ENCODE data around the gene ANKRD24.
A peak's percentile ranks its signal among the peaks of the same experiment; 100 is the strongest.
"Not testable (repeated sequence)": the region's sequence is repeated elsewhere in the genome, so short reads cannot be mapped to it uniquely, and the experiment has no call there.

Gene ANKRD24

DNA sequence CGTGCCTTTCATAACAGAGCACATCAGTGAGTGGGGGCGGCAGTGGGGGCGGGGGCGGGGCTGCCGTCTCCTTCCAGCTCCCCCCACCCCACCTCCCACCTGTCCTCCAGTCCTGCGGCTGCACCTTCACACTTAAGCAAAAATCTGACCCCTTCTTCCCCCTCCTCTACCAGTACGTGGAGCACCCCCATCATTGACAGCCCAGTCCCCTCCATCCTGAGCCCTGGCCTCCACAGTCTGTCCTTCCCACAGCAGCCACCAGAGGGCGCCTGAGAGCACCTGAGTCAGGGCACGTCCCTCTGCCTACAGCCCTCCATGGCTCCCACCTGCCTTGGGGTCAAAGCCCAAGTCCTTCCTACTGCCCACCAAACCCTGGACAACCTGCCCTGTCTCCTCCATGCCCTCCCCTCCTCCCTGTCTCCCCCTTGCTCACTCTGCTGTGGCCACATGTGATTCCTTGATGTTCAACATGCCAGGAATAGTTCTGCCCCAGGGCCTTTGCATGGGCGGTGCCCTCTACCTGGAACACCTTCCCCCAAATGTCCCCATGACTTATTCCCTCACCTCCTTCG, 50.9 kb downstream of the ANKRD24 start:
- DNase-seq = no peak

GRCh38 chr19:4234142-4234861, 51.8 kb downstream of the ANKRD24 start:
- DNase-seq = no peak

DNA sequence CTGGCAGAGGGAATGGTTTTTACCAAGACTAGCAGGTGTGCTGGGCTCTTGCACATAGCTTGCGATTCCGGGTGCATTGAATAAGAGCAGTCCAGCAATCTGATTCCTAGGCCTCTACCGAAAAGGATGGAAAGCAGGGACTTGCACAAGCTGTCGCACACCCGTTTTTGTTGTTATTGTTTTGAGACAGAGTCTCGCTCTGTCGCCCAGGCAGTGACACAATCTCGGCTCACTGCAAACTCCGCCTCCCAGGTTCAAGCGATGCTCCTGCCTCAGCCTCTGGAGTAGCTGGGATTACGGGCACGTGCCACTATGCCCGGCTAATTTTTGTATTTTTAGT, 52.3 kb downstream of the ANKRD24 start:
- DNase-seq = no peak

GRCh38 chr19:4237510-4237909, 55.0 kb downstream of the ANKRD24 start:
- not testable (repeated sequence) for DNase-seq

GRCh38 chr19:4238831-4239230, 56.3 kb downstream of the ANKRD24 start:
- DNase-seq = no peak

DNA sequence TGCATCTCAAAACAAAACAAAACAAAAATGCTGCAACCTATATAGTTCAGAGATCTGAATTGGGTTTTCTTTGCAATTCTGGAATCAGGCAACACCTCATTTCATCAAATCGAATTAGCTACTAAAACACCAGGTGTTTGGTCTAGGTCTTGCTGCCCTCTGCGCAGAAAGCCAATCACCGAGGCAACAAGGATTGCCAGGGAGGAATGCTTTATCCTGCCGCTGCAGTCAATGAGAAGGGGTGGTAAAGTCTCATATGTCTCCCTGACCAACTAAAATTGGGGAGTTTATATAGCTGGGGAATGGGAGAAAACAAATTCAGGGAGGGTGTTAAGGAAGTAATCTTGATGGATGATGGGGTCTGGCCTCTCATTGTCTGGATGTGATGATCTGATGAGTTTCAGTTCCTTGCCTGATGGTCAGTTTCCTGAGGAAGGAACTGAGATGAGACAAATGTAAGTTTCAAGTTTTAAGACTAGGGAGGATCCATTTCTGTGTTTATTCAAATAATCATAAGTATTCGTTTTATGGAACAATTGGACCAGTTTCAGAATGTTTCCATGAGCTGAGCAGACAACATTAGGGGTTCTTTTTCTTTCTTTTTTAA, 59.4 kb downstream of the ANKRD24 start:
- DNase-seq = no peak

DNA sequence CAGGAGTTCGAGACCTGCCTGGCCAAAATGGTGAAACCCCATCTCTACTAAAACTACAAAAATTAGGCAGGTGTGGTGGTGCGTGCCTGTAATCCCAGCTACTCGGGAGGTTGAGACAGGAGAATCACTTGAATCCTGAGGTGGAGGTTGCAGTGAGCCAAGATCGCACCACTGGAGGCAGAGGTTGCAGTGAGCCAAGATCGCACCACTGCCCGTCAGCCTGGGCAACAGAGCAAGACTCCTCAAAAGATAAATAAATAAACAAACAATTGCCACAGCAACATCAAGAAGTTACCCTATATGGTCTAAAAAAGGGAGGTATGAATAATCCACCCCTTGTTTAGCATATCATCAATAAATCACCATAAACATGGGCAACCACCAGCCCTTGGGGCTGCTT, 63.4 kb downstream of the ANKRD24 start:
- not testable (repeated sequence) for DNase-seq

GRCh38 chr19:4246767-4247593, 64.5 kb downstream of the ANKRD24 start, which contains the start of gene YJU2:
TSS of gene YJU2 (plus strand) at chr19:4247080. CDS start at chr19:4247147, 67 bp downstream.
- DNase-seq = peak; percentile 100

DNA sequence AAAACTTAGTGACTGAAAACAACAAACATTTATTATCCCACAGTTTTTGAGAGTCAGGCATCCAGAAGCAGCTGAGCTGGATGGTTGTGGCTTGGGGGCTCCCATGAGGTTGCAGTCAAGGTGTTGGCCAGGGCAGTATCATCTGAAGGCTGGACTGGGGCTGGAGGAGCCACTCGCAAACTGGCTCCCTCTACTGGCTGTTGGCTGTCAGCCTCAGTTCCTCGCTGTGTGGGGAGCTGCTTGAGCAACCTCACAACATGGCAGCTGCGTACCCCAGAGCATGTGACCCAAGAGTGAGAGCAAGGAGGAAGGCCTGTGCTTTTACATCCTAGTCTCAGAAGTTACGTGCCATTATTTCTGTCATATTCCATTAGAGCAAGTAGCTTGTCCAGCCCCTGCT, 74.1 kb downstream of the ANKRD24 start:
- DNase-seq = no peak

DNA sequence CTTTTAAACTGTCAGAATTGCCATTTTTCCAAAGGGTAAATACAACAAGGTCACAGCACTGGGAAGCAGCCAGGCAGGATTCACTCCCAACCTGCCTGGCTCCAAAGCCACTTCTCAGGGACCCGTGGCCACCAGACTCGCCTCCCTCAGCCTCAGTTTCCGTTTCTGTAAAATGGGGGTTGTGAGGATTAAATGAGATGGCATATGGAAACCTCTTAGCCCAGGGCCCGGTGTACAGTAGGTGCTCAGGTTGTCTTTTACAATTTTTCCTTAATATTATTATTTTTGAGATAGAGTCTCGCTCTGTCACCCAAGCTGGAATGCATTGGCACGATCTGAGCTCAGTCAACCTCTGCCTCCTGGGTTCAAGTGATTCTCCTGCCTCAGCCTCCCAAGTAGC, 74.5 kb downstream of the ANKRD24 start:
- DNase-seq = no peak

DNA sequence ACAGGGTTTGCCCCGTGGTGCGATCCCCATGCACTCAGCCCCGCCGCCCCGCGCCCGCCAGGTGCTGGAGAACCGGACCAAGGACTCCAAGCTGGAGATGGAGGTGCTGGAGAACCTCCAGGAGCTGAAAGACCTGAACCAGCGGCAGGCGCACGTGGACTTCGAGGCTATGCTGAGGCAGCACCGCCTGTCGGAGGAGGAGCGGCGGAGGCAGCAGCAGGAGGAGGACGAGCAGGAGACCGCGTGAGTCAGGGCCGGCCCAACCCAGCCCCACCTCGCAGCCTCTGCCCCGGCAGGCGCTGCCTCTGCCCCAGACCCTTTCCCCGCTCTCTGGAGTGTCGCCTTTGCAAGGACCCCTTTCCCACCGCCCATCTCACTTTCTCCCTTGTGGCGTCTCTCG, 75.7 kb downstream of the ANKRD24 start:
- no peak for DNase-seq

DNA sequence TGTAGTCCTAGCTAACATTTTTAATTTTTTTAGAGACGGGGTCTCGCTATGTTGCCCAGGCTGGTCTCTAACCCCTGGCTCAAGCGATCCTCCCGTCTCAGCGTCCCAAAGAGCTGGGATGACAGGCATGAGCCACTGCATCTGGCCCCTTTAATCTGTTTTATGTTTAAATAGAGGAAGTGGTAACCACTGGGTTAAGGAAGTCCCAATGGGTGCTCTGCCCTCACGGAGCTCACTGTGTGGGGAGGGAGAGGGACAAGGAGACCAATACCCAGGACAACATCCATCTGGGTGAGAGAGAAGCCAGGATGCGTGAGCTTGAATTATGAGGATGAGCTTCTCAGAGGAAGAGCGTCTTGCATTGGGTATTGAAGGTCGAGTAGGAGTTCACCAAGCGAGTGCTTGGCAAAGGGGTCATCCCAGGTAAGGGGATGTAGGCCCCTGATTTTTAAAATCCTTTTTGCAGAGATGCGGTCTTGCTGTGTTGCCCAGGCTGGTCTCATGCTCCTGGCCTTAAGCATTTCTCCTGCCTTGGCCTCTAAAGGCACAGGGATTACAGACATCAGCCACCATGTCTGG, 78.2 kb downstream of the ANKRD24 start:
- DNase-seq = no peak

- DNase-seq = no peak
These were observed 82.3 kb downstream of the ANKRD24 start for GRCh38 chr19:4264812-4265211.

DNA sequence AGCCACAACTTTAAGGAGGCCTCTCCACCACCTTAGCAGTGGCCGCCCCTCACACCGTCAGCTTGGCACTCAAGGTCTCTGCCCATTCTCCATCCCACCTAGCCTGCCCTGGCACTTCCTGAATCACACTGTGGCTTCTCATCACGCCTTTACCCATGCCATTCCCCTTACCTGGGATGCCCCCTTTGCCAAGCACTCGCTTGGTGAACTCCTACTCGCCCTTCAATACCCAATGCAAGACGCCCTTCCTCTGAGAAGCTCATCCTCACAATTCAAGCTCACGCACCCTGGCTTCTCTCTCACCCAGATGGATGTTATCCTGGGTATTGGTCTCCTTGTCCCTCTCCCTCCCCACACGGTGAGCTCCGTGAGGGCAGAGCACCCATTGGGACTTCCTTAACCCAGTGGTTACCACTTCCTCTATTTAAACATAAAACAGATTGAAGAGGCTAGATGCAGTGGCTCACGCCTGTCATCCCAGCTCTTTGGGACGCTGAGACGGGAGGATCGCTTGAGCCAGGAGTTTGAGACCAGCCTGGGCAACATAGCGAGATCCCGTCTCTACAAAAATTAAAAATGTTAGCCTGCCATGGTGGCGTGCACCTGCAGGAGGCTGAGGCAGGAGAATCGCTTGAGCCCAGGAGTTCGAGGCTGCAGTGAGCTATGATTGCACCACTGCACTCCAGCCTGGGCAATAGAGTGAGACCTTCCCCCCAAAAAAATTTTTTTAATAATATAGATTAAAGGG, 83.9 kb downstream of the ANKRD24 start:
- no peak for DNase-seq

GRCh38 chr19:4267101-4267900, 84.8 kb downstream of the ANKRD24 start:
- DNase-seq = peak; percentile 16

- no peak for DNase-seq
These were observed 85.7 kb downstream of the ANKRD24 start for GRCh38 chr19:4267901-4268815.

- no peak for DNase-seq
These were observed 86.4 kb downstream of the ANKRD24 start for GRCh38 chr19:4268816-4269430.

DNA sequence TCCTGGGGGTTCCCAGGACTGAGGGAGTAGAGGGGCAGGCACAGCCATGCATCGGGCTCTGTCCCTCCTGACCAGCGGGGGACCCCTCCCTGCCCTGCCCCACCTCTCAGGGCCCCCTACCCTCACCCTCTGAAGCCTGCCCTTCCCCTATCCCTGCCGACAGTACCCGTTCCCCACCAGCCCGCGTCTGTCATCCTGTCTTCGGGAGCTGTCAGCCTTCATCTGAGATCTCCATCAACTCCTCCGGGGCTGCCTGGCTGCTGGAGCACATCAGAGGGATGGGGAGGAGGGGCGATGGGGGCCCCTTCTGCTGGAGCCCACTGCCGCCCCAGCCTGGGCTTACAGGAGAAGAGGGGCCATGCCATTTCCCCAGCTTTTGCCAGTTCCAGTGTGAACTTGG, 90.4 kb downstream of the ANKRD24 start:
- no peak for DNase-seq

DNA sequence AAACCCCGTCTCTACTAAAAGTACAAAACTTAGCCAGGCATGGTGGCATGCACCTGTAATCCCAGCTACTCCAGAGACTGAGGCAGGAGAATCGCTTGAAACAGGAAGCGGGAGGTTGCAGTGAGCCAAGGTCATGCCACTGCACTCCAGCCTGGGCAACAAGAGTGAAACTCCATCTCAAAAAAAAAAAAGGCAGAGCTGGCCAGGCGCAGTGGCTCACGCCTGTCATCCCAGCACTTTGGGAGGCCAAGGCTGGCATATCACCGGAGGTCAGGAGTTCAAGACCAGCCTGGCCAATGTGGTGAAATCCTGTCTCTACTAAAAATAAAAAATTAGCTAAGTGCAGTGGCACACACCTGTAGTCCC, 91.8 kb downstream of the ANKRD24 start:
- not testable (repeated sequence) for DNase-seq
